A549 (cell line): ENCODE data around the gene VWA5B2. TPM values are rescaled to one million over a fixed set of nuclear protein-coding genes. Genes with fewer than 3 reads are reported as not detected.
A peak's percentile ranks its signal among the peaks of the same experiment; 100 is the strongest.

Source experiments
- ATAC-seq, 2 experiments: fragments of 200-7000 bp in 1 of 2; fragments of >200 bp in 1 of 2; cut with Nextera tagmentation in 1 of 2; cut with Tn5 transposase in 1 of 2; 3 replicates each; pipeline versions ENCODE4 v1.8.0 to v1.9.1; 2018 to 2020; ENCODE audit warnings: mild to moderate bottlenecking in 1 of 2, moderate library complexity in 1 of 2
- CTCF ChIA-PET: fragments of 300-600 bp; sonication (Branson Sonifier 250); formaldehyde crosslinking; extraction: SDS; loops from one replicate; lab custom pipeline; 2021; ENCODE audit warnings: antibody characterized with exemption, inconsistent platforms; lab: Yijun Ruan, JAX
- POLR2A ChIA-PET: fragments of 350-600 bp; formaldehyde crosslinking; extraction: SDS; loops from one replicate; lab custom pipeline; 2021; ENCODE audit warnings: antibody characterized with exemption, inconsistent platforms; lab: Yijun Ruan, JAX
- DNase-seq, 2 experiments: peaks; one replicate each; pipeline versions ENCODE4 v3.0.0 to v3.0.0-alpha.2; 2011 to 2016; ENCODE audit warnings: low read depth in 1 of 2, low spot score in 1 of 2
- FAIRE-seq: peaks from 2 replicates; lab custom pipeline; 2011; peaks lifted over from hg19 to GRCh38; lab: Jason Lieb, UNC
- H3K27ac ChIP-seq, 2 experiments: fragments of >200 bp; sonication (Bioruptor Twin); formaldehyde crosslinking; 3 replicates each; pipeline ENCODE4 v1.5.1; 2016 to 2017
- H3K4me1 ChIP-seq: fragments of >200 bp; sonication (Bioruptor Twin); formaldehyde crosslinking; 3 replicates; pipeline ENCODE4 v1.6.1; 2016
- H3K4me2 ChIP-seq: fragments of >200 bp; sonication (Bioruptor Twin); formaldehyde crosslinking; 3 replicates; pipeline ENCODE4 v1.6.1; 2016
- H3K4me3 ChIP-seq: fragments of >200 bp; sonication (Bioruptor Twin); formaldehyde crosslinking; 3 replicates; pipeline ENCODE4 v1.5.1; 2016
- H3K9me3 ChIP-seq: fragments of >200 bp; sonication (Bioruptor Twin); formaldehyde crosslinking; 3 replicates; pipeline ENCODE4 v1.6.1; 2016
- ATOH8 ChIP-seq: fragments of 250-450 bp; sonication (Bioruptor Pico); IDR thresholded peaks from 2 replicates; pipeline ENCODE4 v1.5.0; 2020; ENCODE audit warnings: low read depth, mild to moderate bottlenecking, moderate library complexity
- BCL3 ChIP-seq: fragments of >200 bp; sonication (Bioruptor Twin); formaldehyde crosslinking; IDR thresholded peaks from 3 replicates; pipeline ENCODE4 v1.6.1; 2016
- CHD4 ChIP-seq: fragments of 200-600 bp; sonication (generic); IDR thresholded peaks from 2 replicates; pipeline ENCODE4 v1.6.1; 2016; ENCODE audit warnings: antibody characterized with exemption, mild to moderate bottlenecking, borderline replicate concordance
- E2F6 ChIP-seq: IDR thresholded peaks from 2 replicates; pipeline ENCODE4 v1.6.1; 2012; ENCODE audit warnings: low read depth, borderline replicate concordance
- ELK1 ChIP-seq: fragments of 150-350 bp; IDR thresholded peaks from 2 replicates; pipeline ENCODE4 v1.6.1; 2014; ENCODE audit warnings: low read depth, mild to moderate bottlenecking, low read length
- EP300 ChIP-seq, 2 experiments: fragments of >200 bp; sonication (Bioruptor Twin); formaldehyde crosslinking; IDR thresholded peaks; 2 replicates in 1 of 2; 3 replicates in 1 of 2; pipeline ENCODE4 v1.6.1; 2016 to 2017
- FOXS1 ChIP-seq: fragments of 250-450 bp; sonication (Bioruptor Pico); IDR thresholded peaks from 2 replicates; pipeline ENCODE4 v1.5.0; 2020; ENCODE audit warnings: mild to moderate bottlenecking, moderate library complexity
- HEYL ChIP-seq: fragments of 250-450 bp; sonication (Bioruptor Pico); IDR thresholded peaks from 2 replicates; pipeline ENCODE4 v1.8.0; 2021; ENCODE audit warnings: mild to moderate bottlenecking, moderate library complexity
- JUN ChIP-seq, 2 experiments: fragments of >200 bp; sonication (Bioruptor Twin); formaldehyde crosslinking; IDR thresholded peaks; 2 replicates in 1 of 2; 3 replicates in 1 of 2; pipeline ENCODE4 v1.6.1; 2016 to 2017
- MAZ ChIP-seq: fragments of 150-350 bp; IDR thresholded peaks from 2 replicates; pipeline ENCODE4 v1.6.1; 2014; ENCODE audit warnings: antibody characterized with exemption, low read depth, low read length, borderline replicate concordance
- NPAS2 ChIP-seq: fragments of 250-450 bp; sonication (Bioruptor Pico); IDR thresholded peaks from 2 replicates; pipeline ENCODE4 v1.8.0; 2022; ENCODE audit warnings: mild to moderate bottlenecking, moderate library complexity, borderline replicate concordance
- POLR2A ChIP-seq: IDR thresholded peaks from 2 replicates; pipeline ENCODE4 v1.6.1; 2012; ENCODE audit warnings: mild to moderate bottlenecking, low read length
- RAD21 ChIP-seq, 2 experiments: fragments of >200 bp in 1 of 2; sonication (Bioruptor Twin) in 1 of 2; formaldehyde crosslinking in 1 of 2; IDR thresholded peaks in 1 of 2; conservative IDR thresholded peaks in 1 of 2; 2 replicates in 1 of 2; 3 replicates in 1 of 2; pipeline ENCODE4 v1.6.1; 2012 to 2018; ENCODE audit warnings: inconsistent platforms in 1 of 2
- RFX5 ChIP-seq: fragments of 450-650 bp; IDR thresholded peaks from 2 replicates; pipeline ENCODE4 v1.7.1; 2014; ENCODE audit warnings: antibody characterized with exemption, mild to moderate bottlenecking, moderate library complexity
- RNF2 ChIP-seq: fragments of 200-600 bp; sonication (generic); IDR thresholded peaks from 2 replicates; pipeline ENCODE4 v1.6.1; 2016; ENCODE audit warnings: low read depth, mild to moderate bottlenecking, antibody characterized with exemption, moderate library complexity, borderline replicate concordance
- SMC3 ChIP-seq: fragments of >200 bp; sonication (Bioruptor Twin); formaldehyde crosslinking; IDR thresholded peaks from 3 replicates; pipeline ENCODE4 v1.6.1; 2018; ENCODE audit warnings: inconsistent platforms
- ZC3H11A ChIP-seq: fragments of 450-650 bp; IDR thresholded peaks from 2 replicates; pipeline ENCODE4 v1.6.1; 2014; ENCODE audit warnings: antibody characterized with exemption, mild to moderate bottlenecking
- ZFP36 ChIP-seq: fragments of 450-650 bp; IDR thresholded peaks from 2 replicates; pipeline ENCODE4 v1.6.1; 2014; ENCODE audit warnings: borderline replicate concordance; ENCODE audit not compliant: partially characterized antibody
- ZNF302 ChIP-seq: fragments of 250-450 bp; sonication (Bioruptor Pico); IDR thresholded peaks from 2 replicates; pipeline ENCODE4 v1.9.0; 2021; ENCODE audit warnings: inconsistent platforms, mild to moderate bottlenecking, moderate library complexity
- WGBS: methylation state at CpG from one replicate; pipeline ENCODE4 v1.1.6; 2017; ENCODE audit errors: missing lambda C conversion rate; 5-methylcytosine and 5-hydroxymethylcytosine counted together
- polyA plus RNA-seq, 4 experiments: library from polyadenylated mRNA; depleted of rRNA in 3 of 4; stranded (reverse); fragments of >200 nt; fragmentation: RNase III in 1 of 4; extraction: RNeasy Plus Mini Kit Qiagen cat#74134 plus additional on column Dnase treatment in 1 of 4; gene quantifications; 2 replicates in 3 of 4; 3 replicates in 1 of 4; pipeline ENCODE4 v1.2.3, GENCODE V29; 2011 to 2017

Gene VWA5B2
- polyA plus RNA-seq, 2 of the 4 experiments (the other 2 are of a cell fraction): 0.37 to 0.48 TPM

- no peak overlapping the region for H3K4me2 ChIP-seq
- no peak for TF ChIP-seq ZNF302 (CRISPR knock-in tag)
- TF ChIP-seq POLR2A: no peak
- TF ChIP-seq ZC3H11A: no peak
- TF ChIP-seq NPAS2 (CRISPR knock-in tag): no peak
- TF ChIP-seq MAZ: no peak
- TF ChIP-seq ZFP36: no peak
- TF ChIP-seq RAD21 (conservative IDR thresholded peaks at IDR 0.05 in 1 of 2, IDR thresholded peaks at IDR 0.05 in 1 of 2): no peak
- no peak for TF ChIP-seq RFX5
- no peak for TF ChIP-seq HEYL (CRISPR knock-in tag)
- no peak for TF ChIP-seq FOXS1 (CRISPR knock-in tag)
- no peak for TF ChIP-seq BCL3
- no peak for TF ChIP-seq E2F6
- no peak for TF ChIP-seq ELK1
- TF ChIP-seq ATOH8 (CRISPR knock-in tag): no peak
- no peak for TF ChIP-seq CHD4
- TF ChIP-seq, all 56 proteins: peak for 0
- Histone ChIP-seq H3K4me3 (no peak overlapping the region), H3K9me3 (no peaks in the 10 kb centered on the region), H3K27ac (no peak overlapping the region), H3K4me1 (no peaks in the 10 kb centered on the region)
- ChIA-PET POLR2A (no interaction called here), CTCF (no interaction called here)
- FAIRE-seq (no peak), ATAC-seq (no peak; a peak in 1 of 6 replicates), DNase-seq (no peak)
- WGBS: 62% methylated on average over 6 of the region's 12 CpGs
Observed at GRCh38 chr3:184275381-184275701, 46.0 kb downstream of the VWA5B2 start.

- DNase-seq: no peak
- POLR2A ChIA-PET: no interaction called here
- no peak for FAIRE-seq
- 0 out of 6 replicates have a peak, but pooled peaks of 1 of the 2 experiments have one; percentile 21 for ATAC-seq
- Histone ChIP-seq H3K9me3 (no peaks in the 10 kb centered on the region), H3K4me1 (no peaks in the 10 kb centered on the region), H3K27ac (no peak within 1 kb of the TSS), H3K4me3 (no peak within 1 kb of the TSS), H3K4me2 (no peak within 1 kb of the TSS)
- TF ChIP-seq ATOH8 (CRISPR knock-in tag): no peak
- TF ChIP-seq EP300 (IDR thresholded peaks at IDR 0.05): no peak
- no peak for TF ChIP-seq JUN (IDR thresholded peaks at IDR 0.05)
- TF ChIP-seq SMC3: no peak
- TF ChIP-seq POLR2A: no peak
- no peak for TF ChIP-seq MAZ
- no peak for TF ChIP-seq RNF2
- TF ChIP-seq FOXS1 (CRISPR knock-in tag): no peak
- 67% methylated on average over 18 of the region's 65 CpGs for WGBS
- CTCF ChIA-PET: no interaction called here
Observed at GRCh38 chr3:184275961-184276910, 46.9 kb downstream of the VWA5B2 start, which contains the start of gene ECE2. Gene ECE2, plus strand, starts transcription at chr3:184276022. Its CDS starts 132 bp downstream, at chr3:184276154.
